H1 (cell line): ENCODE measurements around the gene PRMT6. TPM values are rescaled to one million over a fixed set of nuclear protein-coding genes. Genes with fewer than 3 reads are reported as not detected.

ENCODE experiments used
- BCL11A ChIP-seq, 2 experiments: IDR thresholded peaks; one replicate each; pipeline ENCODE4 v1.6.1; 2011; ENCODE audit warnings: low read depth in 2 of 2, low read length in 2 of 2, mild to moderate bottlenecking in 2 of 2
- BRCA1 ChIP-seq: IDR thresholded peaks from 2 replicates; pipeline ENCODE4 v1.6.1; 2012; ENCODE audit warnings: low read depth, low read length, improper control_type of control experiment
- CBX5 ChIP-seq: fragments of 300-800, 300-1000 bp; sonication (generic); IDR thresholded peaks from 2 replicates; pipeline ENCODE4 v1.7.1; 2016; ENCODE audit warnings: antibody characterized with exemption, low read length, low read depth
- CBX8 ChIP-seq: fragments of 300-800, 300-1000 bp; sonication (generic); IDR thresholded peaks from 2 replicates; pipeline ENCODE4 v1.7.1; 2016; ENCODE audit warnings: low read depth, low read length, borderline replicate concordance
- CREB1 ChIP-seq: IDR thresholded peaks from 2 replicates; pipeline ENCODE4 v1.6.1; 2012; ENCODE audit warnings: inconsistent platforms
- CTBP2 ChIP-seq: IDR thresholded peaks from 2 replicates; pipeline ENCODE4 v1.7.0; 2011; ENCODE audit warnings: borderline replicate concordance, mild to moderate bottlenecking, moderate library complexity, mixed read lengths, low read length; ENCODE audit not compliant: insufficient read depth, insufficient read length
- FOSL1 ChIP-seq: IDR thresholded peaks from 2 replicates; pipeline ENCODE4 v1.6.1; 2011; ENCODE audit warnings: mild to moderate bottlenecking, low read depth, low read length, moderate library complexity; ENCODE audit not compliant: insufficient read depth
- GABPA ChIP-seq: IDR thresholded peaks from 2 replicates; pipeline ENCODE4 v1.6.1; 2011; ENCODE audit warnings: mild to moderate bottlenecking, low read length, moderate library complexity, borderline replicate concordance; ENCODE audit not compliant: insufficient read depth
- JUN ChIP-seq: IDR thresholded peaks from 2 replicates; pipeline ENCODE4 v1.6.1; 2011; ENCODE audit warnings: low read depth, mild to moderate bottlenecking, improper control_type of control experiment, low read length
- KDM1A ChIP-seq: fragments of 200-600, 300-600 bp; sonication (generic); IDR thresholded peaks from 2 replicates; pipeline ENCODE4 v1.7.1; 2016; ENCODE audit warnings: mild to moderate bottlenecking, low read length, borderline replicate concordance
- NANOG ChIP-seq: IDR thresholded peaks from 2 replicates; pipeline ENCODE4 v1.6.1; 2011; ENCODE audit warnings: low read length, low read depth, mild to moderate bottlenecking, inconsistent platforms; ENCODE audit not compliant: insufficient read depth, poor library complexity, severe bottlenecking
- POLR2A ChIP-seq, 2 experiments: IDR thresholded peaks; 1 replicate in 1 of 2; 2 replicates in 1 of 2; pipeline ENCODE4 v1.6.1; 2011; ENCODE audit warnings: low read depth in 2 of 2, low read length in 2 of 2, mild to moderate bottlenecking in 2 of 2; ENCODE audit errors: control extremely low read depth in 1 of 2
- POLR2AphosphoS5 ChIP-seq: IDR thresholded peaks from 2 replicates; pipeline ENCODE4 v1.6.1; 2011; ENCODE audit warnings: low read depth, low read length
- POU5F1 ChIP-seq: IDR thresholded peaks from 2 replicates; pipeline ENCODE4 v1.6.1; 2011; ENCODE audit warnings: low read depth, mild to moderate bottlenecking, low read length, moderate library complexity
- SAP30 ChIP-seq: fragments of 300-600 bp; sonication (generic); IDR thresholded peaks from 2 replicates; pipeline ENCODE4 v1.7.1; 2012; ENCODE audit warnings: low read length, moderate library complexity, mild to moderate bottlenecking, inconsistent platforms; ENCODE audit not compliant: insufficient read depth, insufficient replicate concordance
- SIN3A ChIP-seq, 2 experiments: IDR thresholded peaks in 1 of 2; conservative IDR thresholded peaks in 1 of 2; 2 replicates each; pipeline ENCODE4 v1.6.1; 2011 to 2012; ENCODE audit warnings: low read length in 2 of 2, improper control_type of control experiment in 1 of 2, low read depth in 1 of 2, mild to moderate bottlenecking in 1 of 2
- SIX5 ChIP-seq: IDR thresholded peaks from 2 replicates; pipeline ENCODE4 v1.6.1; 2011; ENCODE audit warnings: mild to moderate bottlenecking, low read depth, low read length
- SUZ12 ChIP-seq: fragments of 200-600 bp; sonication (generic); IDR thresholded peaks from 2 replicates; pipeline ENCODE4 v1.6.1; 2012; ENCODE audit warnings: mild to moderate bottlenecking, inconsistent platforms, low read length, moderate library complexity, mixed read lengths
- TAF7 ChIP-seq: optimal IDR thresholded peaks from 2 replicates; pipeline ENCODE3; 2011; ENCODE audit warnings: low read depth, mild to moderate bottlenecking, inconsistent platforms, low read length, moderate library complexity, borderline replicate concordance
- YY1 ChIP-seq: IDR thresholded peaks from 2 replicates; pipeline ENCODE4 v1.6.1; 2011; ENCODE audit warnings: low read depth, mild to moderate bottlenecking, low read length
- ZNF274 ChIP-seq: IDR thresholded peaks from 2 replicates; pipeline ENCODE4 v1.7.0; 2012; ENCODE audit warnings: low read length, borderline replicate concordance; ENCODE audit errors: extremely low read depth
- polyA plus RNA-seq, 7 experiments: library from polyadenylated mRNA; depleted of rRNA in 3 of 7; stranded (reverse) in 5 of 7; unstranded in 2 of 7; fragments of >200 nt in 5 of 7; fragments of 200-250 nt in 2 of 7; gene quantifications; 1 replicate in 5 of 7; 2 replicates in 1 of 7; 4 replicates in 1 of 7; pipeline versions ENCODE4 v1.2.1 to v1.2.3, GENCODE V29; 2011 to 2013; ENCODE audit warnings: missing spikeins in 2 of 7, mixed read lengths in 2 of 7
- total RNA-seq: library from RNA; stranded (reverse); fragmentation: NEBNext Ultra II Directional; extraction: Animal tissue kit (Norgen Biotek cat#: 25700); gene quantifications from 2 replicates; pipeline ENCODE4 v1.2.1, GENCODE V29; 2021
- TF ChIP-seq, protein P1 (sequence below): IDR thresholded peaks from 2 replicates; pipeline ENCODE4 v1.6.1; 2012; ENCODE audit warnings: inconsistent platforms
- TF ChIP-seq, protein P2 (sequence below): IDR thresholded peaks from 2 replicates; pipeline ENCODE4 v1.6.1; 2011; ENCODE audit warnings: low read depth, mild to moderate bottlenecking, low read length; ENCODE audit not compliant: insufficient read depth

PRMT6 gene
- total and polyA plus RNA-seq, 2 of the 8 experiments (the other 6 are each of a cell fraction or from before 2014, with no cell fraction given), result 23.6 to 38.2 TPM

DNA sequence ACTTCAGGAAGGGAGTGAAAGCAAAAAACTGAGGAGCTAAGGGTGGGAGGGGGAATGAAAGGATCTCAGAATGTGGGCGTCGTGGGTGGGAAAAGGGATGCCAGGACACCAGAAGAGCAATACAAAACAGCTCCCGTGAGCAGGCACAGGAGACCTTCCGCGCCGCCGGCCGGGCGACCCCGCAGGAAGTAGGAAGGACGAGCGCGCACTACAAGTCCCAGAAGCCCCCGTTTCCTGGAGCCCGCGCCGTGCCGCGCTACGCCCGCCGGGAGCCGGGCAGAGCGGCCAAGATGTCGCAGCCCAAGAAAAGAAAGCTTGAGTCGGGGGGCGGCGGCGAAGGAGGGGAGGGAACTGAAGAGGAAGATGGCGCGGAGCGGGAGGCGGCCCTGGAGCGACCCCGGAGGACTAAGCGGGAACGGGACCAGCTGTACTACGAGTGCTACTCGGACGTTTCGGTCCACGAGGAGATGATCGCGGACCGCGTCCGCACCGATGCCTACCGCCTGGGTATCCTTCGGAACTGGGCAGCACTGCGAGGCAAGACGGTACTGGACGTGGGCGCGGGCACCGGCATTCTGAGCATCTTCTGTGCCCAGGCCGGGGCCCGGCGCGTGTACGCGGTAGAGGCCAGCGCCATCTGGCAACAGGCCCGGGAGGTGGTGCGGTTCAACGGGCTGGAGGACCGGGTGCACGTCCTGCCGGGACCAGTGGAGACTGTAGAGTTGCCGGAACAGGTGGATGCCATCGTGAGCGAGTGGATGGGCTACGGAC, at the start of gene PRMT6 (continued):
- TF ChIP-seq KDM1A (no peak), SIX5 (peak; percentile 73), NANOG (no peak), TAF7 (peak; percentile 84), CBX8 (no peak), SUZ12 (no peak), POLR2AphosphoS5 (peak; percentile 46; the same call in 1 of the 2 replicates), GABPA (no peak), FOSL1 (no peak), POLR2A (IDR thresholded peaks at IDR 0.05; ENCODE audit: control extremely low read depth in 1 of 2, low read depth in 2 of 2, low read length in 2 of 2) (peak; percentile 82 to 93), BCL11A (IDR thresholded peaks at IDR 0.05; ENCODE audit: low read depth in 2 of 2, low read length in 2 of 2) (no peak), CTBP2 (no peak), CREB1 (0 out of 2 replicates have a peak, but pooled peaks have one; percentile 22), BRCA1 (no peak), CBX5 (no peak), ZNF274 (no peak), SIN3A (conservative IDR thresholded peaks at IDR 0.05 in 1 of 2, IDR thresholded peaks at IDR 0.05 in 1 of 2; ENCODE audit: low read depth in 1 of 2, low read length in 2 of 2) (0 out of 4 replicates have a peak, but pooled peaks of 1 of the 2 experiments have one; percentile 43), POU5F1 (no peak), JUN (no peak), YY1 (peak; percentile 92), SAP30 (no peak)
- TF ChIP-seq, protein P1, sequence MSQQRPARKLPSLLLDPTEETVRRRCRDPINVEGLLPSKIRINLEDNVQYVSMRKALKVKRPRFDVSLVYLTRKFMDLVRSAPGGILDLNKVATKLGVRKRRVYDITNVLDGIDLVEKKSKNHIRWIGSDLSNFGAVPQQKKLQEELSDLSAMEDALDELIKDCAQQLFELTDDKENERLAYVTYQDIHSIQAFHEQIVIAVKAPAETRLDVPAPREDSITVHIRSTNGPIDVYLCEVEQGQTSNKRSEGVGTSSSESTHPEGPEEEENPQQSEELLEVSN, result no peak; the same call in 1 of the 2 replicates
- TF ChIP-seq, protein P2, sequence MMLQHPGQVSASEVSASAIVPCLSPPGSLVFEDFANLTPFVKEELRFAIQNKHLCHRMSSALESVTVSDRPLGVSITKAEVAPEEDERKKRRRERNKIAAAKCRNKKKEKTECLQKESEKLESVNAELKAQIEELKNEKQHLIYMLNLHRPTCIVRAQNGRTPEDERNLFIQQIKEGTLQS, result no peak
